Neural cell (in vitro differentiated cells): ENCODE data around the gene CD6. TPM values are rescaled to one million over a fixed set of nuclear protein-coding genes. Genes with fewer than 3 reads are reported as not detected.

Source experiments
- H2AFZ ChIP-seq: fragments of 200-600, 300-800 bp; sonication (generic), shearing (Covaris generic); 2 replicates; pipeline ENCODE4 v1.6.0; 2014; ENCODE audit warnings: low read depth, mild to moderate bottlenecking, antibody characterized with exemption, low read length, moderate library complexity
- H3F3A ChIP-seq: fragments of 200-600 bp; shearing (Covaris generic); 2 replicates; pipeline ENCODE4 v1.6.1; 2016; ENCODE audit warnings: mild to moderate bottlenecking, moderate library complexity, mixed read lengths, antibody characterized with exemption, low read length; ENCODE audit not compliant: insufficient read depth, poor library complexity, severe bottlenecking
- H3K27ac ChIP-seq: fragments of 200-600, 300-800 bp; sonication (generic), shearing (Covaris generic); 2 replicates; pipeline ENCODE4 v1.5.1; 2014; ENCODE audit warnings: mild to moderate bottlenecking, low read length, moderate library complexity
- H3K27me3 ChIP-seq: fragments of 300-800, 200-600 bp; sonication (generic), shearing (Covaris generic); 2 replicates; pipeline ENCODE4 v1.6.0; 2014; ENCODE audit warnings: mild to moderate bottlenecking, low read depth, low read length, moderate library complexity; ENCODE audit not compliant: insufficient read depth
- H3K36me3 ChIP-seq: fragments of 300-800, 200-600 bp; sonication (generic), shearing (Covaris generic); 2 replicates; pipeline ENCODE4 v1.5.1; 2014; ENCODE audit warnings: mild to moderate bottlenecking, antibody characterized with exemption, low read length, moderate library complexity; ENCODE audit not compliant: insufficient read depth
- H3K4me2 ChIP-seq: fragments of 300-800, 200-600 bp; sonication (generic), shearing (Covaris generic); 2 replicates; pipeline ENCODE4 v1.6.0; 2014; ENCODE audit warnings: mild to moderate bottlenecking, low read length
- H3K4me3 ChIP-seq: fragments of 300-800, 200-600 bp; sonication (generic), shearing (Covaris generic); 2 replicates; pipeline ENCODE4 v1.5.1; 2014; ENCODE audit warnings: mild to moderate bottlenecking, low read length, moderate library complexity
- H3K79me2 ChIP-seq: fragments of 200-600 bp; shearing (Covaris generic); replicated peaks from 2 replicates; pipeline ENCODE4 v1.6.0; 2014; ENCODE audit warnings: mild to moderate bottlenecking, low read length, moderate library complexity; ENCODE audit not compliant: insufficient read depth
- H3K9ac ChIP-seq: fragments of 300-800, 200-600 bp; sonication (generic), shearing (Covaris generic); 2 replicates; pipeline ENCODE4 v1.6.1; 2016; ENCODE audit warnings: mild to moderate bottlenecking, low read length, mixed read lengths
- H3K9me2 ChIP-seq: fragments of 200-600 bp; shearing (Covaris generic); 2 replicates; pipeline ENCODE4 v1.6.1; 2016; ENCODE audit warnings: mild to moderate bottlenecking, low read length, mixed read lengths; ENCODE audit not compliant: insufficient read depth
- H3K9me3 ChIP-seq: fragments of 200-600, 300-800 bp; sonication (generic), shearing (Covaris generic); 2 replicates; pipeline ENCODE4 v1.6.1; 2016; ENCODE audit warnings: mild to moderate bottlenecking, mixed run types, low read length, moderate library complexity, mixed read lengths
- H4K20me1 ChIP-seq: fragments of 200-600 bp; shearing (Covaris generic); 2 replicates; pipeline ENCODE4 v1.6.1; 2016; ENCODE audit warnings: mild to moderate bottlenecking, mixed run types; ENCODE audit not compliant: insufficient read depth
- EP300 ChIP-seq: fragments of 450-650 bp; conservative IDR thresholded peaks from 2 replicates; pipeline ENCODE4 v1.6.1; 2014; ENCODE audit warnings: antibody characterized with exemption, mild to moderate bottlenecking, moderate library complexity; ENCODE audit not compliant: poor library complexity, severe bottlenecking
- EZH2 ChIP-seq: fragments of 200-600, 300-800 bp; shearing (Covaris generic), sonication (generic); IDR thresholded peaks from 2 replicates; pipeline ENCODE4 v1.6.1; 2014; ENCODE audit warnings: antibody characterized with exemption, low read length, borderline replicate concordance, mild to moderate bottlenecking; ENCODE audit not compliant: insufficient read depth, poor library complexity, severe bottlenecking
- MXI1 ChIP-seq: fragments of 450-650 bp; conservative IDR thresholded peaks from 2 replicates; pipeline ENCODE4 v1.6.1; 2014; ENCODE audit warnings: antibody characterized with exemption, mild to moderate bottlenecking; ENCODE audit not compliant: poor library complexity, severe bottlenecking
- POLR2AphosphoS5 ChIP-seq: IDR thresholded peaks from 2 replicates; pipeline ENCODE4 v1.6.1; 2012
- RAD21 ChIP-seq: fragments of 450-650 bp; conservative IDR thresholded peaks from 2 replicates; pipeline ENCODE4 v1.6.1; 2014; ENCODE audit warnings: antibody characterized with exemption, mild to moderate bottlenecking, moderate library complexity
- SMC3 ChIP-seq: fragments of 450-650 bp; conservative IDR thresholded peaks from 2 replicates; pipeline ENCODE4 v1.6.1; 2014; ENCODE audit warnings: antibody characterized with exemption, mild to moderate bottlenecking, moderate library complexity; ENCODE audit not compliant: poor library complexity
- polyA plus RNA-seq: library from polyadenylated mRNA; depleted of rRNA; stranded (reverse); fragments of >200 nt; gene quantifications from 2 replicates; pipeline ENCODE4 v1.2.3, GENCODE V29; 2014
- TF ChIP-seq, protein P1 (sequence below): IDR thresholded peaks from 2 replicates; pipeline ENCODE4 v1.6.1; 2012; ENCODE audit warnings: borderline replicate concordance
- TF ChIP-seq, protein P2 (sequence below): fragments of 450-650 bp; IDR thresholded peaks from 2 replicates; pipeline ENCODE4 v1.5.1; 2014; ENCODE audit warnings: antibody characterized with exemption, mild to moderate bottlenecking, moderate library complexity; ENCODE audit not compliant: poor library complexity, severe bottlenecking

The CD6 gene
- polyA plus RNA-seq, 1 donor from 2014 or later: not detected

DNA sequence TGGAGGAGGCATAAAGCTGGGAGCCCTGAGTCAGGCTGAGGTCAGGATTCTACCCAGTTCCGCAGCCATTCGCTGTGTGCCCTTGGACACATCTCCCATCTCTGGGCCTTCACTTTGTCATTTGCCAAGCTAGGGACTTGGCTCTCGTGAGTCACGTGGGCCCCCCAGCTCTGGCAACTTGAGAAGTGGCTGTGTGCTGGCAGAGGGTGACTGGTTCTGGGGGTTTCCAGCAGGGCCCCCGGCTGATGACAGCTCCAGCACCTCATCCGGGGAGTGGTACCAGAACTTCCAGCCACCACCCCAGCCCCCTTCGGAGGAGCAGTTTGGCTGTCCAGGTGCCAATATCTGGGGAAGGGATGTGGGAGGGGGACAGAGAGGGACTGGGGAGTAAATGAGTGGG, 46.6 kb downstream of the CD6 start:
- H3K27ac ChIP-seq: no peak overlapping the region
- H2AFZ ChIP-seq: no peak overlapping the region
- H3F3A ChIP-seq: no peaks in the 10 kb centered on the region
- no peak overlapping the region for H3K9ac ChIP-seq
- no peaks in the 10 kb centered on the region for H3K79me2 ChIP-seq
- TF ChIP-seq RAD21: no peak
- no peak for TF ChIP-seq POLR2AphosphoS5
- TF ChIP-seq, protein P1, sequence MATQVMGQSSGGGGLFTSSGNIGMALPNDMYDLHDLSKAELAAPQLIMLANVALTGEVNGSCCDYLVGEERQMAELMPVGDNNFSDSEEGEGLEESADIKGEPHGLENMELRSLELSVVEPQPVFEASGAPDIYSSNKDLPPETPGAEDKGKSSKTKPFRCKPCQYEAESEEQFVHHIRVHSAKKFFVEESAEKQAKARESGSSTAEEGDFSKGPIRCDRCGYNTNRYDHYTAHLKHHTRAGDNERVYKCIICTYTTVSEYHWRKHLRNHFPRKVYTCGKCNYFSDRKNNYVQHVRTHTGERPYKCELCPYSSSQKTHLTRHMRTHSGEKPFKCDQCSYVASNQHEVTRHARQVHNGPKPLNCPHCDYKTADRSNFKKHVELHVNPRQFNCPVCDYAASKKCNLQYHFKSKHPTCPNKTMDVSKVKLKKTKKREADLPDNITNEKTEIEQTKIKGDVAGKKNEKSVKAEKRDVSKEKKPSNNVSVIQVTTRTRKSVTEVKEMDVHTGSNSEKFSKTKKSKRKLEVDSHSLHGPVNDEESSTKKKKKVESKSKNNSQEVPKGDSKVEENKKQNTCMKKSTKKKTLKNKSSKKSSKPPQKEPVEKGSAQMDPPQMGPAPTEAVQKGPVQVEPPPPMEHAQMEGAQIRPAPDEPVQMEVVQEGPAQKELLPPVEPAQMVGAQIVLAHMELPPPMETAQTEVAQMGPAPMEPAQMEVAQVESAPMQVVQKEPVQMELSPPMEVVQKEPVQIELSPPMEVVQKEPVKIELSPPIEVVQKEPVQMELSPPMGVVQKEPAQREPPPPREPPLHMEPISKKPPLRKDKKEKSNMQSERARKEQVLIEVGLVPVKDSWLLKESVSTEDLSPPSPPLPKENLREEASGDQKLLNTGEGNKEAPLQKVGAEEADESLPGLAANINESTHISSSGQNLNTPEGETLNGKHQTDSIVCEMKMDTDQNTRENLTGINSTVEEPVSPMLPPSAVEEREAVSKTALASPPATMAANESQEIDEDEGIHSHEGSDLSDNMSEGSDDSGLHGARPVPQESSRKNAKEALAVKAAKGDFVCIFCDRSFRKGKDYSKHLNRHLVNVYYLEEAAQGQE: no peak
- TF ChIP-seq, protein P2, sequence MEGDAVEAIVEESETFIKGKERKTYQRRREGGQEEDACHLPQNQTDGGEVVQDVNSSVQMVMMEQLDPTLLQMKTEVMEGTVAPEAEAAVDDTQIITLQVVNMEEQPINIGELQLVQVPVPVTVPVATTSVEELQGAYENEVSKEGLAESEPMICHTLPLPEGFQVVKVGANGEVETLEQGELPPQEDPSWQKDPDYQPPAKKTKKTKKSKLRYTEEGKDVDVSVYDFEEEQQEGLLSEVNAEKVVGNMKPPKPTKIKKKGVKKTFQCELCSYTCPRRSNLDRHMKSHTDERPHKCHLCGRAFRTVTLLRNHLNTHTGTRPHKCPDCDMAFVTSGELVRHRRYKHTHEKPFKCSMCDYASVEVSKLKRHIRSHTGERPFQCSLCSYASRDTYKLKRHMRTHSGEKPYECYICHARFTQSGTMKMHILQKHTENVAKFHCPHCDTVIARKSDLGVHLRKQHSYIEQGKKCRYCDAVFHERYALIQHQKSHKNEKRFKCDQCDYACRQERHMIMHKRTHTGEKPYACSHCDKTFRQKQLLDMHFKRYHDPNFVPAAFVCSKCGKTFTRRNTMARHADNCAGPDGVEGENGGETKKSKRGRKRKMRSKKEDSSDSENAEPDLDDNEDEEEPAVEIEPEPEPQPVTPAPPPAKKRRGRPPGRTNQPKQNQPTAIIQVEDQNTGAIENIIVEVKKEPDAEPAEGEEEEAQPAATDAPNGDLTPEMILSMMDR: no peak
- no peak for TF ChIP-seq SMC3
- TF ChIP-seq EZH2: no peak
- no peak for TF ChIP-seq EP300
- no peak for TF ChIP-seq MXI1
- no peaks in the 10 kb centered on the region for H4K20me1 ChIP-seq
- H3K9me3 ChIP-seq: no peaks in the 10 kb centered on the region
- no peaks in the 10 kb centered on the region for H3K27me3 ChIP-seq
- H3K9me2 ChIP-seq: no peaks in the 10 kb centered on the region
- H3K4me2 ChIP-seq: no peak overlapping the region
- no peak overlapping the region for H3K4me3 ChIP-seq
- no peaks in the 10 kb centered on the region for H3K36me3 ChIP-seq

DNA sequence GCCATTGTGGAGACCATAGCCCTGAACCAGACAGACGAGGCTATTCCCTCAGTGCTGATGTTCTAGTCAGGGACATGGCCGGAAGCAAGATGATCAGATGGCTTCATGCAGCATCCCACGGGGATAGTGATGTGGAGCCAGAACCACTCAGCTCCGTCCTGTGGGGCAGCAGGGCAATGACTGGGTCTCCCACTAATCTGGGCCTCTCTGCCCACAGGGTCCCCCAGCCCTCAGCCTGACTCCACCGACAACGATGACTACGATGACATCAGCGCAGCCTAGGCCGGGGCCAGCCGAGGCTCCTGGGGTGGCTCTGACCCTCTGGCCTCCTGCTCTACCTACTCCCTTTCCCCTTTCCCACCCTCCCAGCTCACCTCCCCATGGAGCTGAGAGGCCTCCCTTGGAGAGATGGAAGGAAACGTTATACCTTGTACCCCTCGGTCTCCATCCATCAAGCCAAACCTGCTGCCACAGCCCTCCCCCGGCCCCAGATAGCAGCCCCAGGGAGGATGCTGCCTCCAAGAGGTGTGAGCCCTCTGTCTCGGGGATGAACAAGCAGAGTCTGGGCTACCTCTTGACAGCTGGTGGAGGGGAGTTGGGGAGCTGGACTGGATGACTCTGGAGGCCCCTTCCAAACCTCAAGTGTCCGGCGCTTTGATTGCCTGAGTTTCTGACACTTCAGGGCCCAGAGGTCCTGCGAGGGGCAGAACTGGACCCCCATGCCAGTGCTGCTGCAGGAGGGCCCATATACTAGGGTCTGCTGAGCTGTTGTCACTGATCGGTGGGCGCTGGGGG, 47.8 kb downstream of the CD6 start:
- H3K27ac ChIP-seq: no peak overlapping the region
- no peaks in the 10 kb centered on the region for H4K20me1 ChIP-seq
- no peaks in the 10 kb centered on the region for H3K36me3 ChIP-seq
- no peaks in the 10 kb centered on the region for H3K9me2 ChIP-seq
- H3K79me2 ChIP-seq: no peaks in the 10 kb centered on the region
- no peaks in the 10 kb centered on the region for H3K27me3 ChIP-seq
- H3K4me2 ChIP-seq: no peak overlapping the region
- H3K9me3 ChIP-seq: no peaks in the 10 kb centered on the region
- no peak overlapping the region for H3K9ac ChIP-seq
- no peaks in the 10 kb centered on the region for H3F3A ChIP-seq
- TF ChIP-seq EP300 (no peak), MXI1 (no peak), EZH2 (no peak), RAD21 (no peak)
- TF ChIP-seq, protein P1: no peak
- no peak overlapping the region for H2AFZ ChIP-seq
- no peak overlapping the region for H3K4me3 ChIP-seq
